Left ventricle myocardium superior (tissue), 1 donor: ENCODE results near the gene NTM. TPM values are rescaled to one million over a fixed set of nuclear protein-coding genes. Genes with fewer than 3 reads are reported as not detected.

Source experiments
- ATAC-seq: fragments of 200-7000 bp; cut with Tn5 transposase; one replicate; pipeline ENCODE4 v1.9.1; 2020; ENCODE audit warnings: mild to moderate bottlenecking, moderate library complexity
- DNase-seq: peaks from one replicate; pipeline ENCODE4 v3.0.0-alpha.2; 2020
- intact Hi-C: fragments of 100-400 bp; cut with micrococcal nuclease; formaldehyde crosslinking; loops from one replicate; pipeline ENCODE4 v1.11.0; 2022
- total RNA-seq: library from RNA; stranded (reverse); fragmentation: NEBNext Ultra II Directional; extraction: Animal tissue kit (Norgen Biotek cat#: 25700); gene quantifications from one replicate; pipeline ENCODE4 v1.2.1, GENCODE V29; 2021
- donor health status: DM: no; HTN: yes; CAD: no; lungs with severe emphysema.

NTM gene
- total RNA-seq, 1 donor from 2014 or later: 3.3 TPM

DNA sequence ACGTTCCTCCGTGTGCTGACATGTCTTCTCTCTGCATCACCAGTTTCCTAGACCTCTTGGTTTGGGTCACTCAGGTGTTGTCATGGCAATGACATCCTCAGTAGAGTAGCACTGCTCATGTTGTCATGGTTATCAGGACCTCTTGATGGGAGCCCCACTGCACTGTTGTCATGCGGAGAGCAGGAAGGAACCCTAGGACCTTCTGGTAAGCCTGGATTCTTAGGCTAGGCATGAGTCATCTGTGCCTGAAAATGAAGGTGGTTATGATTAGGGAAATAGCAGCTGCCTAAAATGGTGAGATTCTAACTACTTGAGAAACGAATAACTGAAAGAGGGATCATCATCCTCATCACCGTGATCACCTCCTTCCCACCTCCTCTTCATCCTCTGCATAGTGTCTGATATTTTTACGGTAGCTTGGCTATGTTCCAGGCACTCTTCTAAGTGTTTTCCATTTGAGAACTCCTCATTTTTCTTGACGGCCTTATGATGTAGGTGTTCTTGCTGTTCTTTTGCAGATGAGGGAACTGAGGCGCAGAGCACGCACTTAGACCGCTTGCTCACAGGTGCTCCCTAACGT is 858.4 kb downstream of the NTM start:
- intact Hi-C loops: no loop called here
- ATAC-seq (no peak), DNase-seq (no peak)

DNA sequence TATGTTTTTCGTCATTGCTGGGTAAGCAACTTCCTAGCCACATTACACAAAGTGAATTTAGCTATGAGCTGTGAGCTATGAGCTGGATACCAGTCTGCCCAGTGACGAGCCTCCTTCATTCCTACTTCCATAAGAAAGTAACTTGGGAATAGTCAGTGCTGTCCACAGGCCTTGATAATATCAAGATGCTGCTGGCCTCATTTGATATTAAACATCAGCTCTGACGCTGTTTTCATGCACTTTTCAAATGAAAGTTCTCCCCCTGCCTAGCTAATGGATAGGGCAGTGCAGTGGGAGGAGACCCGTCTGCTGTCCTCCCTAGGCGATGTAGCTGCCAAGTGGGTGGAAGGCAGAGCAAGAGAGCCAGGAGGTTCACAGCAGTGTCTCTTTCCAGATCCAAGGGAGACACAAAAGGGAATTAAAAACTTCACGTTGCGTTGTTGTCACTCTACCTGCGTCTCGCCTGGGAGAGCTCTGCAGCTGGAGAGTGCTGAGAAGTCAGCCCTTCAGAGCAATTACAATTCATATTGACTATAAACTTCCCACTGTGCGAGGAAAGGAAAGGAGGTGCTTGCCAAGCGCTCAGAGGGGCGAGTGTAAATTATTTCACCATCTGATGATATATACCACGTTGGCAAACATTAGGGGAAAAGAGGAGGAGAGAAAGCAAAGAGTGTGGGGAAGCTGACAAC is 861.4 kb downstream of the NTM start:
- no peak for DNase-seq
- no peak for ATAC-seq
- intact Hi-C loops: no loop called here

- intact Hi-C loops: no loop called here
- no peak for DNase-seq
- no peak for ATAC-seq
Observed at GRCh38 chr11:132234878-132235277, 864.5 kb downstream of the NTM start.

GRCh38 chr11:132237781-132238180 is 867.4 kb downstream of the NTM start:
- ATAC-seq (no peak), DNase-seq (no peak)
- intact Hi-C loops: no loop called here

- intact Hi-C loops: no loop called here
- ATAC-seq (no peak), DNase-seq (no peak)
Observed at GRCh38 chr11:132238331-132238866, 868.0 kb downstream of the NTM start.

DNA sequence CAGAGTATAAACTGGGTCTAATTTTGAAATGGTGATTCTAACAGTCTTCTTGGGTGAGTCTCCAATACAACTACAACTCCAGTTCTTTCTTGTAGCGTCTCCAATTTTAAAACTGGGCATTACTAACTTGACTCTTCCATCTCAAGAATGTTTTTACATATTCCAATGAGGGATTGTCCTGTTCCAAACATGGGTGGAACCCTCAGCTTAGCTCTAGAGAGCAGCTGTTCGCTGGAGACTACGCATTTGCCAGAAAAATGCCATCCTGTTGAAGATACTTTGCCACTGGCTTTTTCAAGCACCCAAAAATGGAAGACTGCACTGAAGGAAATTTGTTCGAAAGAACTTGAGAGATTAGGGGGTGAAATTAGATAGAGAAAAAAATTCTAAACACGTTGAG is 870.0 kb downstream of the NTM start:
- no peak for DNase-seq
- intact Hi-C loops: no loop called here
- no peak for ATAC-seq

GRCh38 chr11:132242632-132243031 is 872.2 kb downstream of the NTM start:
- DNase-seq: no peak
- ATAC-seq: no peak
- intact Hi-C loops: no loop called here

- DNase-seq (no peak), ATAC-seq (no peak)
- intact Hi-C loops: no loop called here
Observed at GRCh38 chr11:132244846-132245245, 874.4 kb downstream of the NTM start.

DNA sequence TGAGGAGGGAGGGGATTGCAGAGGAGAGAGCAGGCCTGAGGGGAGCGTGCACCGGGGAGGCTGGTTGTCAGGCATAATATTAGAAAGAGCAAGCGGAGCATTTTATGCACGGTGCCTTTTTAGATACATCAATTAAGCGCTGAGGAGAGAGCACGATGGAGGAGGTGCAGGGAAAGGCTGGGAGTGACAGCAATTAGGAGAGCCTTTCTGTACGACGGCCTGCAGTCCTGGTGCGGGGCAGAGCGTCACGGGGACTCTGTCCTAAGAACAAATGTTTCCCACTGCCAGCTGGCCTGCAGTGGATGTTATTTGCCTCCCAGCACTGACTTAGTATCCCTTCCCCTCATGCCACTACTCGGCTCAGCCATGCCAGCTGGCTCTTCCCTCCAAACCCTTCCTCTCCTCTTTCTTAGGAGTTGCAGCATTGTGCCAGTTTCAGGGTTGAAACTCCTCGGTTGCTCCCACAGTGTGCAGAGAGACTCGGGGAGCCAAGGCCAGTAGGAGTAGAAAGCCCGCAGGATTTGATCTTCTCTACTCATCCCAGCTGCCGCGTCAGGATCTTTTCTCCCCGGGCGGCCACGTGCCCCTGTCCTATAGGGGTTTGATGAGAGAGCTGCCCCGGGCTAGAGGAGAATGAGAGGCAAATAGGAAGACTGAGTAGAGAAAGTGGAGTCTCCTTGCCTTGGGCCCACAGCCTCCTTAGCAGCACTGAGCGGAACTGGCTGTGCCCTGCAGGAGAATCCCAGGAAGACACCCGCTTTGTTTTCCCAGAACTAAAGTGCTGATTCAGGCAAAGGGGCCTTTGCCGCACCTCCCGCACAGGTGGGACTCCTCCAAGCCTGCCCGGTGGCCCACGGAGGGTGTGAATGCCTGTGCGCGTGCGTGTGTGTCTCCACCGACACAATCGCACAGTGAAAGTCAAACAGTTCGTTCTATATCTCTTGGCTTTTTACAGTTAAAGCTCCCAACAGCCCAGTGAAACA is 875.3 kb downstream of the NTM start:
- intact Hi-C loops: no loop called here
- ATAC-seq (no peak), DNase-seq (no peak)

- intact Hi-C loops: no loop called here
- no peak for DNase-seq
- no peak for ATAC-seq
Observed at GRCh38 chr11:132248580-132248979, 878.2 kb downstream of the NTM start.

GRCh38 chr11:132249256-132249655 is 878.8 kb downstream of the NTM start:
- DNase-seq (no peak), ATAC-seq (no peak)
- intact Hi-C loops: no loop called here

- ATAC-seq (no peak), DNase-seq (no peak)
- intact Hi-C loops: no loop called here
Observed at GRCh38 chr11:132251061-132251460, 880.6 kb downstream of the NTM start.

GRCh38 chr11:132253469-132254264 is 883.3 kb downstream of the NTM start:
- DNase-seq (no peak), ATAC-seq (no peak)
- intact Hi-C loops: no loop called here

- ATAC-seq: no peak
- DNase-seq: no peak
- intact Hi-C loops: no loop called here
Observed at GRCh38 chr11:132254906-132255305, 884.5 kb downstream of the NTM start.

- DNase-seq (no peak), ATAC-seq (no peak)
- intact Hi-C loops: no loop called here
Observed at GRCh38 chr11:132256528-132257279, 886.3 kb downstream of the NTM start.

GRCh38 chr11:132257871-132258270 is 887.5 kb downstream of the NTM start:
- no peak for ATAC-seq
- no peak for DNase-seq
- intact Hi-C loops: no loop called here

- intact Hi-C loops: no loop called here
- DNase-seq: no peak
- no peak for ATAC-seq
Observed at GRCh38 chr11:132258875-132259274, 888.5 kb downstream of the NTM start.

- intact Hi-C loops: no loop called here
- no peak for DNase-seq
- ATAC-seq: no peak
Observed at GRCh38 chr11:132260636-132261035, 890.2 kb downstream of the NTM start.
